NCI-H1048 (cell line): ENCODE data around the gene DARS2.

ENCODE experiments used
- DNase-seq: peaks from one replicate; lab custom pipeline; 2025; lab: John Stamatoyannopoulos, UW

Gene DARS2

DNA sequence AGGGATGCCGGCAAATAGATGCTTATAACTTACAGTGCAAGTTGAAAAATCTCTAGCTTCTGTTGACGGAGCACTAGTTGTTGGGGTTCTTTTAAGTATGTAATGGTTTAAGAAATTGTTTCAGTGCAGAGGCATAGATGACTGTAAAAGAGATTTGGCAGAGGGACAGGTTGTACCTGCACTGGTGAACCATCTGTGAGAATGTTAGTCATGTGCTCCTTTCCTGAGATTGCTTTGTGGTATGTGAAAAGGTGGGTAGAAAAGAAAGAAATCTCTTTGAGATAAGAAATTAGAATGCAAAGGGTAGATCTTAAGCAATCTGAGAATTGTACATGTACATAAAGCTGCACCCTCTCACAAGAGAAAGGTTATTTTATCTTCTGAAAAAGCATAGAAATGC lies 63.2 kb downstream of the DARS2 start:
- DNase-seq: no peak

DNA sequence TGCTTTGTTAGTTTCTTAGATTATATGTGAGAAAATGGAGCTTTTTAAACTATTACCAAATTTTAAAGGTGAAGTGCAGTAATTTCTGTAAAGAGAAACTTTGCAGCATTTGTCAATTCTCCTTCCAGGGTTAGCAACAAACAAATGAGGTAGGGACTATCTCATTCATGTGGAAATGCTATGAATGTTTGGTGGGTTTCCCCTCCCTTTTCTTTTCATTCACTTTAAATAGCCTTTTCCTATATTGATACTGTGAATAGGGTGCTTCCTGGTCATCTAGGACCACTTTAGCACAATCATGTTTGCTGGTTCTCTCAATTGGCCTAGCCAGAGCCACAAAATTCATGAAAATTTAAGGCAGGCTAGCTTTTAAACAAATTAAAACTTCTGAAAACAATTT lies 64.3 kb downstream of the DARS2 start:
- DNase-seq: no peak

DNA sequence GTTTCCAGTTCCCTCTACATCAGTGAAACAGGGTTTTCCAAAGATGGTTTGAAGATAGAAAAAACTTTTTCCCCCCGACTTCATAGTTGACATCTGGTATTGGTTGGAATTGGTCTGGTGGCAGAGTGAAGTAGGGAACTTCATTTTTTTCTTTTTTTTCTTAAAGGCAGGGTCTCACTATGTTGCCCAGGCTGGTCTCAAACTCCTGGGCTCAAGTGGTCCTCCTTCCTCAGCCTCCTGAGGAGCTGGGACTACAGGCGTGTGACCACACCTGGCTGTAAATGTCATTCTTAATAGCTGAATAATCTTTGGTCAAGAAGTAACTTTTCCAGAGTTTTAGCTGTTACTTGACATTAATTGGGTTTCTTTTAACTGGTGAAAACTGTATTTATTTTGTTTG lies 65.4 kb downstream of the DARS2 start:
- DNase-seq: no peak

DNA sequence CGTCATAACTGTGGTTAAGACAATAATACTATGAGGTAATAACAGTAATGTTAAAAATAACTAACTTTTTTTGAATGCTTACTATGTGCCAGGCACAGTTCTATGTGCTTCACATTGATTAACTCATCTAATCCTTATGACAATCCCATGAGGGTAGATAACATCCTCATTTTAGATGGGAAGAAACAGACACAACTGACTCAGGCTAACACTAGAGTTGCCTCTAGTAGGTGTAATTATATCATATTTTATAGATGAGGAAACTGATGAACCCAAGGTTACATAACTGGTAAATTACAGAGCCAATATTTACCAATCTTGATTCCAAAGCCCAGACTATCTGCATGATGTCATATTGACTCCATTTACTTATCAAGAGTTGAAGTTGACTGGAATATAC lies 69.1 kb downstream of the DARS2 start:
- DNase-seq: no peak

DNA sequence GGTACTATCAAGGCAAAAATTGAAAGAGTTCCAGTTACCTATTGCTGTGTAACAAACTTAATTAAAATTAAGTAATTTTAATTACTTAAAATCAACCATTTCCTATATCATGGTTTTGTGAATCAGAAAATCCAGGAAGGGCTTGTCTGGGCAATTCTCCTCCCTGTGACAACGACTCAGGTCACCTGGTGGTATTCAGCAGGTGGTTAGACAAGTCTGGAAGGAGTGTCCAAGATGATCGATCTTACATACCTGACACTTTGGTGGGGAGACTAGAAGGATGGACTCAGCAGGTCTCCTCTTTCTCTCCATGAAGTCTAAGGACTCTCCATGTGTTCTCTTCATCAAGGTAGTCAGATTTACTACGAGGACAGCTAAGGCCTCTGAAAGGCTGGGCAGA lies 69.7 kb downstream of the DARS2 start:
- DNase-seq: no peak

DNA sequence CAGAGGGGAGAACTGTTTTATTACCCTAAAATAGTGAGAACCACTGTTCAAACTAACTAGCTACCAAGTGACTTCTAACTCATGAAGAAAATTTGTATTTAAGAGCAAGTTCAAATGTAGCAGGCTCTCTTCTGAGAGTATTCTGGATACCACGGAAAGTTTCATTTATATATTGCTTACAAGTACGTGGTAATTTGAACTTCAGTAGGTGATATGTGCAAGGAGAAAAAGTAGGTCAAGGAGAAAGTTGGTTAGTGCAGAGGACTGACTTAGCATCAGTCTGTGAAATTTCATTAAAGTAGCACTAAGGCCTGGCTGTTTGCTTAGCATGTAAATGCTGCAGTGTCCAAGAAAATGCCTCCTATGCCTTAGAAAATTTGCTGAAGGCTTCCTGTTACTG lies 76.0 kb downstream of the DARS2 start:
- DNase-seq: no peak

DNA sequence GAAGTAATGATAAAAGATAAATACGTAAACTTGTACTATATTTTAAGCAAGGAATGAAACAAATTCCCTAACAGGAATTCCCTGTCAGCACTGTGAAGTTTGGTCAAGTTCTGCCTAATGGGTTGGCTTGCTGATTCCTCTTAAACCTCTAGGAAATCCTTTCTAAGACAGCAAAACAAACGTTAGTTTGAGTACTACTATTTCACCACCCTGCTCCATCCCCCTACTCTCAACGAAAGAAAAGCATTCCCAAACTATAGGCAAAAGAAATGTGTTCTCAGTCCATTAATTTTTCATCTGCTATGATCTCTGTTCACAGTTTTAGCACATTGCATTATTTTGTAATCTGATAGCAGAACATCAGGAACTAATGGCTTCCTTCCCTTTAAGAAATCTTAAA lies 76.5 kb downstream of the DARS2 start:
- no peak for DNase-seq

DNA sequence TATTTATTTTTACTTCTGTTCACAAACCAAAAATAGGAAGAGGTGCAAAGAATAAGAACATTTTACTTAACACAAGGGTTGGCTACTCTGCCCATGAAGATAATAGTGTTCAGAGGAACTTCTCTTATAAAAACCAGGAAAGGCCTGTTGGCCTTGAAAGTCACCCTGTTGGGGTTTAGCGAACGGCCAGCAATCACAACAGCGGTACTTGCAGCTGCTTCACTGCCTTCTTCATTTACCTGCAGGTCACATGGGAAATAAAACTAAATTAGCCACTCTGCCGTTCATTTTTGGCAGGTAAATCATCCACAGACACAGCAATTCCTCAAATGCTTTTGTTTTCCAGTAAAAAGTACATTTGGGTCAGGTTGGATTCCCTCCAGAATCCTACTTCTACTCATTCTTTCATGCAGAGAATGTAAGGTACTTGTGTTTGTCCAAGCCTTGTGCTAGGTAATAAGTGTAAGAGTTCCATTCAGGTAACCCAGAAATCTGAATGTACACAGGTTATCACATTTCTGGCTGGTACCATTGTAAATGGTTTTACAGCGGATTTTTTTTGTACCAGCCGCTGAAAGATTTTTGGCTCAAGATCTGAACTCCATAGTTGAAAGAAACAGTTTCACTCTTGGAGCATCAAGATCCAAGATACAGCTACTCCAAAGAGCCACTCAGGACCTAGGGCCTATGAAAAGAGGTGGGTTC lies 79.5 kb downstream of the DARS2 start:
- no peak for DNase-seq
